NCI-H2081 treated with DMSO at 0.1 percent for 48 hours (cell line): ENCODE results near the gene AKT2.

Experiments used
- DNase-seq: peaks from one replicate; lab custom pipeline; 2025; lab: John Stamatoyannopoulos, UW

The AKT2 gene

GRCh38 chr19:40190891-40191835 lies 94.0 kb downstream of the AKT2 start, which contains the start of gene MAP3K10:
TSS of gene MAP3K10 (plus strand) at chr19:40191426. CDS start at chr19:40192032, 606 bp downstream.
- no peak for DNase-seq

GRCh38 chr19:40184273-40184672 lies 100.9 kb downstream of the AKT2 start:
- no peak for DNase-seq
